ENCODE measurements around the gene RGS3. TPM values are rescaled to one million over a fixed set of nuclear protein-coding genes. Genes with fewer than 3 reads are reported as not detected.

Gene RGS3
- polyA plus RNA-seq, 4 donors: 35.5 to 45.7 (median 43.6) TPM

GRCh38 chr9:113646491-113646890 is 183.0 kb downstream of the RGS3 start:
- DNase-seq (ENCODE audit: low read depth in 4 of 4, low spot score in 3 of 4): no peak

Other genes with a start within 250 kb of the RGS3 start
- 10 to 100 TPM; 28.7 to 31.6 (median 31.0) TPM for gene FKBP15, start 242.4 kb upstream of the RGS3 start, polyA plus RNA-seq (ENCODE audit: insufficient read length in 4 of 4)
- 10 to 100 TPM; 20.3 to 28.5 (median 22.3) TPM for gene SLC31A1, start 242.2 kb upstream of the RGS3 start, polyA plus RNA-seq (ENCODE audit: insufficient read length in 4 of 4)
- gene CDC26, start 188.2 kb upstream of the RGS3 start, polyA plus RNA-seq (ENCODE audit: insufficient read length in 4 of 4): 10 to 100 TPM; 39.3 to 43.8 (median 40.8) TPM
- 10 to 100 TPM; 26.9 to 43.0 (median 35.3) TPM for gene PRPF4, start 188.1 kb upstream of the RGS3 start, polyA plus RNA-seq (ENCODE audit: insufficient read length in 4 of 4)
- gene RNF183, start 160.4 kb upstream of the RGS3 start, polyA plus RNA-seq (ENCODE audit: insufficient read length in 4 of 4): 1 to 10 TPM in 3 of 4 donors, under 1 TPM in 1; 0.30 to 9.5 (median 6.6) TPM
- 1 to 10 TPM; 2.8 to 7.5 (median 6.4) TPM for gene WDR31, start 123.5 kb upstream of the RGS3 start, polyA plus RNA-seq (ENCODE audit: insufficient read length in 4 of 4)
- gene BSPRY, start 114.2 kb upstream of the RGS3 start, polyA plus RNA-seq (ENCODE audit: insufficient read length in 4 of 4): 10 to 100 TPM in 1 of 4 donors, 1 to 10 TPM in 2, under 1 TPM in 1; 0.22 to 11.8 (median 8.9) TPM
- gene HDHD3, start 86.7 kb upstream of the RGS3 start, polyA plus RNA-seq (ENCODE audit: insufficient read length in 4 of 4): 10 to 100 TPM in 3 of 4 donors, 1 to 10 TPM in 1; 8.4 to 50.7 (median 28.4) TPM
- gene ALAD, start 62.4 kb upstream of the RGS3 start, polyA plus RNA-seq (ENCODE audit: insufficient read length in 4 of 4): 10 to 100 TPM; 35.8 to 50.7 (median 42.2) TPM
- gene POLE3, start 53.1 kb upstream of the RGS3 start, polyA plus RNA-seq (ENCODE audit: insufficient read length in 4 of 4): 10 to 100 TPM; 34.6 to 69.9 (median 62.5) TPM
- gene C9orf43, start 53.0 kb upstream of the RGS3 start, polyA plus RNA-seq (ENCODE audit: insufficient read length in 4 of 4): under 1 TPM; 0.34 to 0.95 (median 0.93) TPM